NT2/D1 (cell line): ENCODE measurements around the gene AKR1E2.

Experiments used
- SUZ12 ChIP-seq: IDR thresholded peaks from 2 replicates; pipeline ENCODE4 v1.6.1; 2011; ENCODE audit not compliant: insufficient read length, insufficient read depth; ENCODE audit errors: extremely low read depth
- YY1 ChIP-seq: IDR thresholded peaks from 2 replicates; pipeline ENCODE4 v1.6.1; 2011; ENCODE audit not compliant: insufficient read length, insufficient read depth
- ZNF274 ChIP-seq: IDR thresholded peaks from 2 replicates; pipeline ENCODE4 v1.6.1; 2011; ENCODE audit warnings: mild to moderate bottlenecking, low read depth, low read length

DNA sequence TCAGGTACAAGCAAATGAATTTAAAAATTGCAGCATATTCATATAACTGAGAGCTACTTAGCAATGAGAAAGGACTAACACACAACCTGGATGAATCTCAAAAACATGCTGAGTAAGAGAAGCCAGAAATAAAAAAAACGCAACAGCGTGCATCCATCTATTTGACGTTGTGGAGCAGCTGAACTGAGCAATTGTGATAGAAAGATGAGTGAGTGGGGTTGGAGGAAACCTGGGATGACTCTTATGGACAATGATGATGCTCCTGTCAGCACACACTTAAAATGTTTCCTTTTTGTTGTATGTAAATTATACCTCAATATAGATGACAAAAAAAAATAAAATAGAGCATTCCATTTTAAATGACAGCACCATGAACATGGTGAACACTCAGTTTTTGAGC, 36.0 kb upstream of the AKR1E2 start:
- TF ChIP-seq SUZ12 (no peak), YY1 (no peak), ZNF274 (no peak)
